ENCODE data around the gene TMEM52B. TPM values are rescaled to one million over a fixed set of nuclear protein-coding genes. Genes with fewer than 3 reads are reported as not detected.

Gene TMEM52B
- total and polyA plus RNA-seq, 2 of the 13 experiments (the other 11 are each of a cell fraction or from before 2014, with no cell fraction given) = not detected

DNA sequence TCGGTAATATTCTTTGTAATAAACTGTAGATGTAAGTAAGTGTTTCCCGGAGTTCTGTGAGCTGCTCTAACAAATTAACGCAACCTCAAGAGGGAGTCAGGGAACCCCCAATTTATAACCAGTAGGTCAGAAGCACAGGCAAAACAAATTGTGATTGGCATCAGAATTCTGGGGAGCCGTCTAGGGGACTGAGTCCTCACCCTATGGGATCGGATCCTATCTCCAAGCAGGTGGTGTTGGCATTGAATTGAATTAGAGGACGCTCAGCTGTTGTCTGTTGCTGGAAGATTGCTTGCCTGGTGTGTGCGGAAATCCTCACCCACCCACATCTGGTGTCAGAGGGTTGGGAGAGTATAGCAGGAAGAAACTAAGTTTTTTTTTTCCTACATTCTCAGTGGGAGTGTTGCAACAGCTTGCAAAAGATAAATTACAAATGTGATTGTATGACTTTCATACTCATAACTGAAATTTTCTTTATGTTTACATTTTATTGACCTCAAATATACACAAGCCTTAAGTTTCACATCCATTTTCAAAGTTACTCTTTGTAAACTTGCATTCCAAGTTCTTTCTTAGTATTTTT lies 5.5 kb downstream of the TMEM52B start:
- intact Hi-C loops (cut with micrococcal nuclease; ENCODE audit: unreplicated experiment) = no loop called here
- Histone ChIP-seq H3K27me3 (ENCODE audit: control insufficient read depth in 1 of 2, insufficient read depth in 2 of 2, low read length in 2 of 2) (no peaks in the 10 kb centered on the region), H3K27ac (ENCODE audit: extremely low read length, insufficient read depth, low read length) (no peak overlapping the region), H2AFZ (ENCODE audit: low read length) (no peak overlapping the region), H3K4me1 (ENCODE audit: insufficient read depth, low read length) (no peaks in the 10 kb centered on the region), H4K20me1 (ENCODE audit: insufficient read depth, low read length) (no peaks in the 10 kb centered on the region), H3K36me3 (replicated peaks in 1 of 2; ENCODE audit: control insufficient read depth in 1 of 2, insufficient read depth in 2 of 2, low read length in 2 of 2) (no peaks in the 10 kb centered on the region), H3K9me3 (ENCODE audit: low read length) (no peaks in the 10 kb centered on the region), H3K4me2 (ENCODE audit: low read depth, low read length) (no peak overlapping the region), H3K4me3 (replicated peaks in 1 of 3; ENCODE audit: insufficient read depth in 1 of 3, low read depth in 2 of 3, low read length in 3 of 3) (no peak overlapping the region), H3K79me2 (ENCODE audit: insufficient read depth, low read length) (no peaks in the 10 kb centered on the region), H3K9ac (ENCODE audit: insufficient read depth, low read depth, low read length) (no peak overlapping the region)
- ChIA-PET CTCF (ENCODE audit: low intra/inter-chr PET ratio, low total read pairs) (no interaction called here), POLR2A (no interaction called here)
- TF ChIP-seq, protein P1, sequence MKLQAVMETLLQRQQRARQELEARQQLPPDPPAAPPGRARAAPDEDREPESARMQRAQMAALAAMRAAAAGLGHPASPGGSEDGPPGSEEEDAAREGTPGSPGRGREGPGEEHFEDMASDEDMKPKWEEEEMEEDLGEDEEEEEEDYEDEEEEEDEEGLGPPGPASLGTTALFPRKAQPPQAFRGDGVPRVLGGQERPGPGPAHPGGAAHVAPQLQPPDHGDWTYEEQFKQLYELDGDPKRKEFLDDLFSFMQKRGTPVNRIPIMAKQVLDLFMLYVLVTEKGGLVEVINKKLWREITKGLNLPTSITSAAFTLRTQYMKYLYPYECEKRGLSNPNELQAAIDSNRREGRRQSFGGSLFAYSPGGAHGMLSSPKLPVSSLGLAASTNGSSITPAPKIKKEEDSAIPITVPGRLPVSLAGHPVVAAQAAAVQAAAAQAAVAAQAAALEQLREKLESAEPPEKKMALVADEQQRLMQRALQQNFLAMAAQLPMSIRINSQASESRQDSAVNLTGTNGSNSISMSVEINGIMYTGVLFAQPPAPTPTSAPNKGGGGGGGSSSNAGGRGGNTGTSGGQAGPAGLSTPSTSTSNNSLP (IDR thresholded peaks at IDR 0.05; ENCODE audit: low read depth, low read length) = no peak
- TF ChIP-seq NCOA1 (CRISPR knock-in tag; IDR thresholded peaks at IDR 0.05) (no peak), NPAS2 (CRISPR knock-in tag; IDR thresholded peaks at IDR 0.05; ENCODE audit: borderline replicate concordance) (no peak), GATA4 (IDR thresholded peaks at IDR 0.05; ENCODE audit: borderline replicate concordance, low read depth) (no peak), ETV5 (CRISPR knock-in tag; IDR thresholded peaks at IDR 0.05; ENCODE audit: borderline replicate concordance) (no peak)
- DNase-seq (ENCODE audit: low spot score) (no peak), FAIRE-seq (no peak), ATAC-seq (no peak)
- BruUV-seq (replicated peaks) = no TSS peak
- 57% methylated on average over 7 of the region's 7 CpGs for WGBS (ENCODE audit: low lambda C conversion rate)
- in situ Hi-C loops (cut with HindIII; ENCODE audit: extremely low pct_ligation_motif_present, low pct_unique_long_range_greater_than_20kb) = no loop called here

DNA sequence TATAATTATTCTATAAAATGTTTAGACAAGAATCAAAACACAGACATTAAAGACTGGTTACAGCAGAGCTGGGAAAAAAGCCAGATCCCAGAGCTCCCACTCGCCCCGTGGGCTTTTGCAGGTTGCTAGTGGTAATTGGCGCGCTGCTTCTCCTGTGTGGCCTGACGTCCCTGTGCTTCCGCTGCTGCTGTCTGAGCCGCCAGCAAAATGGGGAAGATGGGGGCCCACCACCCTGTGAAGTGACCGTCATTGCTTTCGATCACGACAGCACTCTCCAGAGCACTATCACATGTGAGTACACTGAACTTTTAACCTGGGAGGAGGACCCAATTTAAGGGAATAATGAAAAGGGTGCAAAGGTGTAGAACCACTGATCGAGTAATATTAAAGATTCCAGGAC lies 7.5 kb downstream of the TMEM52B start:
- no peak overlapping the region for H3K9ac ChIP-seq (ENCODE audit: insufficient read depth, low read depth, low read length)
- no peaks in the 10 kb centered on the region for H3K79me2 ChIP-seq (ENCODE audit: insufficient read depth, low read length)
- DNase-seq (ENCODE audit: low spot score) (no peak), FAIRE-seq (no peak), ATAC-seq (no peak)
- no peak overlapping the region for H2AFZ ChIP-seq (ENCODE audit: low read length)
- WGBS (ENCODE audit: low lambda C conversion rate) = 52% methylated on average over 11 of the region's 11 CpGs
- intact Hi-C loops (cut with micrococcal nuclease; ENCODE audit: unreplicated experiment) = no loop called here
- no peak overlapping the region for H3K27ac ChIP-seq (ENCODE audit: extremely low read length, insufficient read depth, low read length)
- POLR2A ChIA-PET = no interaction called here
- H3K9me3 ChIP-seq (ENCODE audit: low read length) = no peaks in the 10 kb centered on the region
- no peaks in the 10 kb centered on the region for H3K36me3 ChIP-seq (replicated peaks in 1 of 2; ENCODE audit: control insufficient read depth in 1 of 2, insufficient read depth in 2 of 2, low read length in 2 of 2)
- H3K4me1 ChIP-seq (ENCODE audit: insufficient read depth, low read length) = no peaks in the 10 kb centered on the region
- BruUV-seq (replicated peaks) = no TSS peak
- no peak overlapping the region for H3K4me2 ChIP-seq (ENCODE audit: low read depth, low read length)
- in situ Hi-C loops (cut with HindIII; ENCODE audit: extremely low pct_ligation_motif_present, low pct_unique_long_range_greater_than_20kb) = no loop called here
- H3K4me3 ChIP-seq (replicated peaks in 1 of 3; ENCODE audit: insufficient read depth in 1 of 3, low read depth in 2 of 3, low read length in 3 of 3) = no peak overlapping the region
- CTCF ChIA-PET (ENCODE audit: low intra/inter-chr PET ratio, low total read pairs) = interaction anchor here (1.1 kb wide), 1 partner anchor 33 kb away, joined by 3 read pairs; no protein-coding TSS in a partner anchor
- no peaks in the 10 kb centered on the region; a peak in 1 of 5 replicates for H3K27me3 ChIP-seq (ENCODE audit: control insufficient read depth in 1 of 2, insufficient read depth in 2 of 2, low read length in 2 of 2)
- H4K20me1 ChIP-seq (ENCODE audit: insufficient read depth, low read length) = no peaks in the 10 kb centered on the region
- TF ChIP-seq, protein P2, sequence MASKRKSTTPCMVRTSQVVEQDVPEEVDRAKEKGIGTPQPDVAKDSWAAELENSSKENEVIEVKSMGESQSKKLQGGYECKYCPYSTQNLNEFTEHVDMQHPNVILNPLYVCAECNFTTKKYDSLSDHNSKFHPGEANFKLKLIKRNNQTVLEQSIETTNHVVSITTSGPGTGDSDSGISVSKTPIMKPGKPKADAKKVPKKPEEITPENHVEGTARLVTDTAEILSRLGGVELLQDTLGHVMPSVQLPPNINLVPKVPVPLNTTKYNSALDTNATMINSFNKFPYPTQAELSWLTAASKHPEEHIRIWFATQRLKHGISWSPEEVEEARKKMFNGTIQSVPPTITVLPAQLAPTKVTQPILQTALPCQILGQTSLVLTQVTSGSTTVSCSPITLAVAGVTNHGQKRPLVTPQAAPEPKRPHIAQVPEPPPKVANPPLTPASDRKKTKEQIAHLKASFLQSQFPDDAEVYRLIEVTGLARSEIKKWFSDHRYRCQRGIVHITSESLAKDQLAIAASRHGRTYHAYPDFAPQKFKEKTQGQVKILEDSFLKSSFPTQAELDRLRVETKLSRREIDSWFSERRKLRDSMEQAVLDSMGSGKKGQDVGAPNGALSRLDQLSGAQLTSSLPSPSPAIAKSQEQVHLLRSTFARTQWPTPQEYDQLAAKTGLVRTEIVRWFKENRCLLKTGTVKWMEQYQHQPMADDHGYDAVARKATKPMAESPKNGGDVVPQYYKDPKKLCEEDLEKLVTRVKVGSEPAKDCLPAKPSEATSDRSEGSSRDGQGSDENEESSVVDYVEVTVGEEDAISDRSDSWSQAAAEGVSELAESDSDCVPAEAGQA (IDR thresholded peaks at IDR 0.05; ENCODE audit: low read depth) = no peak
- TF ChIP-seq, protein P2 (CRISPR knock-in tag; IDR thresholded peaks at IDR 0.05; ENCODE audit: borderline replicate concordance) = no peak
- no peak for TF ChIP-seq ZNF747 (CRISPR knock-in tag; IDR thresholded peaks at IDR 0.05; ENCODE audit: borderline replicate concordance)
- no peak for TF ChIP-seq REPIN1 (CRISPR knock-in tag; IDR thresholded peaks at IDR 0.05; ENCODE audit: borderline replicate concordance, low read depth)

All from HepG2 (cell line).